Omental fat pad (tissue), 4 donors: ENCODE measurements around the gene RNF151. TPM values are rescaled to one million over a fixed set of nuclear protein-coding genes. Genes with fewer than 3 reads are reported as not detected.

Experiments used
- ATAC-seq: fragments of 150-250 bp; one replicate; pipeline ENCODE4 v1.9.1; 2016; ENCODE audit warnings: mild to moderate bottlenecking, moderate library complexity; ENCODE audit not compliant: low FRiP score
- DNase-seq: peaks from one replicate; pipeline ENCODE4 v3.0.0-alpha.2; 2019; ENCODE audit warnings: low spot score
- CTCF ChIP-seq, 3 donors: fragments of 450-650 bp; IDR thresholded peaks; one replicate each; pipeline ENCODE4 v1.5.1; 2016 to 2017; ENCODE audit warnings: antibody characterized with exemption in 3 of 3, mild to moderate bottlenecking in 3 of 3, moderate library complexity in 2 of 3
- total RNA-seq, 4 donors: library from RNA; depleted of rRNA; stranded (reverse); fragments of >200 nt; gene quantifications; one replicate each; pipeline ENCODE4 v1.1.0, GENCODE V29; 2016

Gene RNF151
- total RNA-seq, 4 donors from 2014 or later = not detected

GRCh38 chr16:1920727-1921171 is 45.9 kb upstream of the RNF151 start:
- TF ChIP-seq CTCF (IDR thresholded peaks at IDR 0.05) = no peak
- DNase-seq (no peak), ATAC-seq (no peak)

GRCh38 chr16:1922357-1922756 is 44.3 kb upstream of the RNF151 start:
- no peak for ATAC-seq
- TF ChIP-seq CTCF (IDR thresholded peaks at IDR 0.05) = no peak
- no peak for DNase-seq

GRCh38 chr16:1923299-1924034 is 43.2 kb upstream of the RNF151 start:
- peak; percentile 78 for ATAC-seq
- TF ChIP-seq CTCF (IDR thresholded peaks at IDR 0.05) = no peak
- no peak for DNase-seq

GRCh38 chr16:1924095-1924494 is 42.6 kb upstream of the RNF151 start:
- no peak for DNase-seq
- no peak for ATAC-seq
- TF ChIP-seq CTCF (IDR thresholded peaks at IDR 0.05) = no peak

GRCh38 chr16:1926271-1926670 is 40.4 kb upstream of the RNF151 start:
- no peak for TF ChIP-seq CTCF (IDR thresholded peaks at IDR 0.05)
- ATAC-seq = no peak

GRCh38 chr16:1929105-1929504 is 37.6 kb upstream of the RNF151 start:
- DNase-seq (no peak), ATAC-seq (peak; percentile 30)
- TF ChIP-seq CTCF (IDR thresholded peaks at IDR 0.05) = no peak

More at GRCh38 chr16:1926271-1926670, 40.4 kb upstream of the RNF151 start:
- DNase-seq = no peak
